ENCODE measurements around the gene DOP1A. TPM values are rescaled to one million over a fixed set of nuclear protein-coding genes. Genes with fewer than 3 reads are reported as not detected.

DOP1A gene
- polyA plus RNA-seq, 1 of the 3 experiments (the other 2 are of a cell fraction) = 3.4 TPM

GRCh38 chr6:83083476-83083875 is 16.0 kb downstream of the DOP1A start:
- TF ChIP-seq YY1 (IDR thresholded peaks at IDR 0.05; ENCODE audit: low read depth) (no peak), CHD2 (IDR thresholded peaks at IDR 0.05; ENCODE audit: low read length, partially characterized antibody) (no peak), CTCF (IDR thresholded peaks at IDR 0.05) (no peak), ZBTB33 (IDR thresholded peaks at IDR 0.05; ENCODE audit: borderline replicate concordance, low read depth) (no peak), FOSL2 (IDR thresholded peaks at IDR 0.05; ENCODE audit: borderline replicate concordance, low read depth) (no peak), USF2 (IDR thresholded peaks at IDR 0.05; ENCODE audit: borderline replicate concordance, low read depth, low read length) (no peak), MAX (IDR thresholded peaks at IDR 0.05; ENCODE audit: low read depth) (no peak), EZH2phosphoT487 (IDR thresholded peaks at IDR 0.05; ENCODE audit: borderline replicate concordance, low read depth) (no peak), GATA2 (CRISPR knock-in tag; IDR thresholded peaks at IDR 0.05) (no peak), EP300 (IDR thresholded peaks at IDR 0.05; ENCODE audit: borderline replicate concordance in 1 of 2, low read depth in 1 of 2, low read length in 1 of 2) (no peak), MEF2A (IDR thresholded peaks at IDR 0.05; ENCODE audit: borderline replicate concordance, low read depth) (no peak), PBX3 (IDR thresholded peaks at IDR 0.05) (no peak), POLR2AphosphoS5 (IDR thresholded peaks at IDR 0.05; ENCODE audit: low read depth, low read length) (no peak), RXRA (IDR thresholded peaks at IDR 0.05; ENCODE audit: borderline replicate concordance, low read depth) (no peak), REST (IDR thresholded peaks at IDR 0.05; ENCODE audit: low read depth, low read length) (no peak)
- no peak for DNase-seq
- Histone ChIP-seq H3K9ac (no peak overlapping the region), H3K27ac (ENCODE audit: low read depth in 2 of 2, low read length in 1 of 2) (no peak overlapping the region), H3K4me1 (ENCODE audit: control insufficient read depth in 1 of 2, insufficient read depth in 2 of 2, low read depth in 1 of 2, low read length in 1 of 2) (no peaks in the 10 kb centered on the region; a peak in 2 of 4 replicates), H3K9me2 (no peaks in the 10 kb centered on the region), H2AFZ (ENCODE audit: low read depth) (no peak overlapping the region), H3K27me3 (ENCODE audit: insufficient read depth) (no peaks in the 10 kb centered on the region), H3K4me2 (no peak overlapping the region), H3K9me3 (no peaks in the 10 kb centered on the region), H3K36me3 (replicated peaks in 1 of 2; ENCODE audit: control insufficient read depth in 1 of 2, insufficient read depth in 2 of 2, low read length in 1 of 2) (peaks cover 0 to 3% of the 10 kb centered on the region in 2 experiments), H3K79me2 (ENCODE audit: insufficient read depth) (peaks cover 3% of the 10 kb centered on the region; the same call in 1 of the 2 replicates), H4K20me1 (ENCODE audit: insufficient read depth) (no peaks in the 10 kb centered on the region), H3K4me3 (ENCODE audit: low read depth in 2 of 2, low read length in 1 of 2) (no peak overlapping the region), H3F3A (replicated peaks; ENCODE audit: insufficient read depth) (no peaks in the 10 kb centered on the region)
- ChIA-PET POLR2A (no interaction called here), CTCF (interaction anchor here (0.6 to 1.9 kb wide), 4 partner anchors 14 to 132 kb away, joined by 3 to 6 read pairs (median 4); partner anchors contain the start of gene UBE3D)
- 59% methylated on average over 1 of the region's 1 CpG for WGBS (ENCODE audit: low lambda C conversion rate)

Measured in SK-N-SH (cell line).